ENCODE measurements around the gene PKN3. TPM values are rescaled to one million over a fixed set of nuclear protein-coding genes. Genes with fewer than 3 reads are reported as not detected.

The PKN3 gene
- total RNA-seq, 1 donor from 2014 or later = 3.1 TPM

DNA sequence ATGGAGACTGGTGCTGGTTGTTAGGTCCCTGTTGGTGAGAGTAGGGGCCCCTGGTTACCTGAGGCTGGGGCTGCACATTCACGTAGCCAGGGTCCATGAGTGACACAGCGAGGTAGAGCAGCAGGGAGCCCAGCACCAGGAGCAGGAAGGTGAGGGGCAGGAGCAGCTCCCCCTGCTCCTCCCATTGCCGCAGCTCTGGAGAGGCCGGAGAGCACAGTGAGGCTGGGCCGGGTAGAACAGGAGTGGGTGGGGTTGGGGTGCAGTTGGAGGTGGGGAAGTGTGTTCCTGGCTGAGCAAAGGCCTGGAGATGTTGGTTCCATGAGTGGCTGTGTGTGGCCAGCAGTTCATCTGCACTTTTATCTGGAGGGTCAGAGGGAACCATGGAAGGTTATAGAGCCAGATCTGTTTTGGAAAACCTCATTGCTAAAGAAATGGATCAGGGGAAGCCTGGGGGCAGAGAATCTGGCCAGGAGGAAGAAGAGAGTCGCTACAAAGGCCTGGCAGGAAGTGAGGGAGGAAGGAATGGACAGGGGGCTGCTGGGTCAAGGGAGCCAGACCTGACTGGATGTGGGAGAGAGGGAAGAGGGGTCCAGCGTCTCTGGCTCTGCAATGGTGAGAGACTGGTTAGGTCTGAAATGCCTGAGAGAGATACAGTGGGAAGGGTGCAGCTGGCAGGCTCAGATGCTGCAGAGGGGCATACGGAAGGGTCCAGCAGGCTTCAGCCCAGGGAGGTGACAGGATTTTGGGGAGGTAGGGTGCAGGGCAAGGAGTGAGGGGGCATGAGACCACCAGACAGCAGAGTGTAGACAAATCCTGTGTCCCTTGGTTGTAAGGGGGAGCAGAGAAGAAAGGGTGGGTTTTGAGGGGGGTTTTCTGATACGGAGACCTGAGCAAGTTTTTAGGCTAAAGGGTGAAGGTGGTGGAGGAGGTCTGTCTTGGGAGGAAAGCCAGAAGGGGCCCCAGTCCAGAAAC, 20.4 kb downstream of the PKN3 start:
- H4K20me1 ChIP-seq (ENCODE audit: insufficient read depth, low read length) = no peaks in the 10 kb centered on the region
- TF ChIP-seq EZH2 (IDR thresholded peaks at IDR 0.05; ENCODE audit: insufficient read depth, low read length) = no peak
- TF ChIP-seq, protein P1, sequence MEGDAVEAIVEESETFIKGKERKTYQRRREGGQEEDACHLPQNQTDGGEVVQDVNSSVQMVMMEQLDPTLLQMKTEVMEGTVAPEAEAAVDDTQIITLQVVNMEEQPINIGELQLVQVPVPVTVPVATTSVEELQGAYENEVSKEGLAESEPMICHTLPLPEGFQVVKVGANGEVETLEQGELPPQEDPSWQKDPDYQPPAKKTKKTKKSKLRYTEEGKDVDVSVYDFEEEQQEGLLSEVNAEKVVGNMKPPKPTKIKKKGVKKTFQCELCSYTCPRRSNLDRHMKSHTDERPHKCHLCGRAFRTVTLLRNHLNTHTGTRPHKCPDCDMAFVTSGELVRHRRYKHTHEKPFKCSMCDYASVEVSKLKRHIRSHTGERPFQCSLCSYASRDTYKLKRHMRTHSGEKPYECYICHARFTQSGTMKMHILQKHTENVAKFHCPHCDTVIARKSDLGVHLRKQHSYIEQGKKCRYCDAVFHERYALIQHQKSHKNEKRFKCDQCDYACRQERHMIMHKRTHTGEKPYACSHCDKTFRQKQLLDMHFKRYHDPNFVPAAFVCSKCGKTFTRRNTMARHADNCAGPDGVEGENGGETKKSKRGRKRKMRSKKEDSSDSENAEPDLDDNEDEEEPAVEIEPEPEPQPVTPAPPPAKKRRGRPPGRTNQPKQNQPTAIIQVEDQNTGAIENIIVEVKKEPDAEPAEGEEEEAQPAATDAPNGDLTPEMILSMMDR (IDR thresholded peaks at IDR 0.05; ENCODE audit: insufficient read depth, low read depth, low read length) = no peak
- H3K4me2 ChIP-seq (ENCODE audit: low read length) = peak overlapping the region; percentile 81
- peaks cover 7% of the 10 kb centered on the region for H3K4me1 ChIP-seq (ENCODE audit: insufficient read depth, low read length)
- Mint-ChIP-seq H3K27me3 (ENCODE audit: low read depth, unreplicated experiment) (no peaks in the 10 kb centered on the region), H3K9me3 (ENCODE audit: unreplicated experiment) (no peaks in the 10 kb centered on the region), H3K4me1 (ENCODE audit: low read depth, unreplicated experiment) (peaks cover 3% of the 10 kb centered on the region), H3K27ac (ENCODE audit: unreplicated experiment) (no peak overlapping the region), H3K4me3 (ENCODE audit: unreplicated experiment) (peak overlapping the region; percentile 88), H3K36me3 (ENCODE audit: low read depth, unreplicated experiment) (peaks cover 3% of the 10 kb centered on the region)
- FAIRE-seq (no peak), DNase-seq (ENCODE audit: low read depth) (no peak)
- H2AFZ ChIP-seq (ENCODE audit: low read depth, low read length) = no peak overlapping the region
- H3K4me3 ChIP-seq (ENCODE audit: insufficient read depth, low read depth, low read length) = no peak overlapping the region
- no peaks in the 10 kb centered on the region for H3K79me2 ChIP-seq (ENCODE audit: insufficient read depth, low read length)
- no peak overlapping the region for H3K27ac ChIP-seq (ENCODE audit: low read depth, low read length)
- H3K36me3 ChIP-seq (ENCODE audit: insufficient read depth, low read length) = no peaks in the 10 kb centered on the region
- no peaks in the 10 kb centered on the region for H3K27me3 ChIP-seq (ENCODE audit: insufficient read depth, low read length)
- no peaks in the 10 kb centered on the region for H3K9me3 ChIP-seq (ENCODE audit: insufficient read depth, low read depth, low read length)
- H3K9ac ChIP-seq (ENCODE audit: low read length) = peak overlapping the region; percentile 74

DNA sequence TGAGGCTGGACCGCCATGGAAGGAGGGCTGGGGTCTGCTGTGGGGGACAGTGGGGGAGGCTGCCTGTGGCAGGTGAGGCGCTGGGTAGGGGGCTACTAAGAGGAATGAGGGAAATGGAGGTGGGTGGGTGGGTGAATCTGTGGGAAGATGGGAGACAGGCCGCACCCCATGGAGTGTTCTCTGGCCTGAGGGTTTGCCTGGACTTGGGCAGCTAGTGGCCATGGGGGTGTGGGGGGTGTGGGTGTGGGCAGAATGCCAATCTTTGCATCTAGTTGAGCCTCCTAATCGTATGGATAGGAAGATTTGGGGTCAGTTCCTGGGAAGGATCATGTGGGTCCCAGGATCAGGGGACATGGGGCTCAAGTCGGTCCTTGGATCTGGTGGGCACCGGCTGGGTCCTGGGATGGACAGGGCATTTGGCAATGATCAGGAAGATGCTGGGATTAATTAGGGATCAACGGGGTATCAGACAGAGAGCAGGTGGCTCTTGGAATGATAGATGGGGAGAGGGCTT, 21.1 kb downstream of the PKN3 start:
- Histone ChIP-seq H3K9me3 (ENCODE audit: insufficient read depth, low read depth, low read length) (no peaks in the 10 kb centered on the region), H3K9ac (ENCODE audit: low read length) (peak overlapping the region; percentile 74), H3K79me2 (ENCODE audit: insufficient read depth, low read length) (no peaks in the 10 kb centered on the region), H3K4me2 (ENCODE audit: low read length) (peak overlapping the region; percentile 81), H3K36me3 (ENCODE audit: insufficient read depth, low read length) (no peaks in the 10 kb centered on the region), H4K20me1 (ENCODE audit: insufficient read depth, low read length) (no peaks in the 10 kb centered on the region), H2AFZ (ENCODE audit: low read depth, low read length) (peak overlapping the region; percentile 70), H3K4me3 (ENCODE audit: insufficient read depth, low read depth, low read length) (peak overlapping the region; percentile 63), H3K4me1 (ENCODE audit: insufficient read depth, low read length) (peaks cover 7% of the 10 kb centered on the region), H3K27me3 (ENCODE audit: insufficient read depth, low read length) (no peaks in the 10 kb centered on the region), H3K27ac (ENCODE audit: low read depth, low read length) (no peak overlapping the region)
- Mint-ChIP-seq H3K4me1 (ENCODE audit: low read depth, unreplicated experiment) (peaks cover 3% of the 10 kb centered on the region), H3K4me3 (ENCODE audit: unreplicated experiment) (peak overlapping the region; percentile 88), H3K27me3 (ENCODE audit: low read depth, unreplicated experiment) (no peaks in the 10 kb centered on the region), H3K36me3 (ENCODE audit: low read depth, unreplicated experiment) (peaks cover 3% of the 10 kb centered on the region), H3K9me3 (ENCODE audit: unreplicated experiment) (no peaks in the 10 kb centered on the region), H3K27ac (ENCODE audit: unreplicated experiment) (peak overlapping the region; percentile 35)
- FAIRE-seq = no peak
- DNase-seq (ENCODE audit: low read depth) = no peak
- no peak for TF ChIP-seq EZH2 (IDR thresholded peaks at IDR 0.05; ENCODE audit: insufficient read depth, low read length)
- TF ChIP-seq, protein P1 (IDR thresholded peaks at IDR 0.05; ENCODE audit: insufficient read depth, low read depth, low read length) = no peak
